ENCODE measurements around the gene EVPLL.
"Not testable (repeated sequence)": the region's sequence is repeated elsewhere in the genome, so short reads cannot be mapped to it uniquely, and the experiment has no call there.

EVPLL gene

DNA sequence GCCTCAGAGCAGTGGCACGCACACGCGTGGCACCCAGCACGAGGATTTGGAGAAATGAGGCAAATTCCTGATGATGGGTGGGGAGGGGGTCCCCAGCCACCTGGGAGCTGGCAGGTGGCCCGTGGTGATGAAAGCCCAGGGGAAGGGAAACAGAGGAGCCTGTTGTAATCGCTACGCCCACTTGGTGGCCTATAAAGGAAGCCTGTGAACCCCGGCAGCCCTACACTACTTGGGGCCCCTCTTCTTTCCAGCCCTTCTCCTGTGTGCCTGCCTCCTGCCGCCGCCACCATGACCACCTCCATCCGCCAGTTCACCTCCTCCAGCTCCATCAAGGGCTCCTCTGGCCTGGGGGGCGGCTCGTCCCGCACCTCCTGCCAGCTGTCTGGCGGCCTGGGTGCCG is 49.1 kb downstream of the EVPLL start:
- not testable (repeated sequence) for DNase-seq

- not testable (repeated sequence) for DNase-seq
These were observed 54.6 kb downstream of the EVPLL start for GRCh38 chr17:18432206-18432605.

Data from suppressor macrophage treated with lipopolysaccharide for 4 hours (primary cell).